ENCODE results near the gene ACTR10.

DNA sequence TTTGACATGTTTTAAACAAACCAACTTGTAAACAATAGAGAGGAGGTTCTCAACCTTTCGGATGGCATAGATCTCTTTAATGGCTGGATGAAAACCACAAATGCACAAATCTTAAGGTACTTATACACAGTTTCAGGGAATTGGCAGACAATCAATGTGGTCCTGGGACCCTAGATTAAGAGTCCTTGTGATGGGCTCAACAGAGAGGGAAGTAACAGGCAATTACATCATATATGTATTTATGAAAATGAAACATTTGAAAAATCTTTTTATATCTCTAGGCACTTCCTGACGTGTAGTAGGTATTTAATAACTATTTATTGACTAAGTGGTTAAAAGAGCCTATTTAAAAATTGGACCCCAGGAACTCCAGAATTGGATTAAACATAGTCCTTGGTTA is 897 bp downstream of the ACTR10 start:
- TF ChIP-seq EZH2 (IDR thresholded peaks at IDR 0.05) (no peak), RAD21 (IDR thresholded peaks at IDR 0.05; ENCODE audit: low read depth) (no peak), POLR2AphosphoS5 (IDR thresholded peaks at IDR 0.05; ENCODE audit: low read depth, low read length) (no peak), CEBPB (IDR thresholded peaks at IDR 0.05; ENCODE audit: low read depth) (no peak), JUND (IDR thresholded peaks at IDR 0.05) (no peak), EZH2phosphoT487 (IDR thresholded peaks at IDR 0.05; ENCODE audit: borderline replicate concordance) (no peak), ZNF274 (IDR thresholded peaks at IDR 0.05; ENCODE audit: low read depth, low read length) (no peak), ZFX (IDR thresholded peaks at IDR 0.05) (no peak), SP1 (IDR thresholded peaks at IDR 0.05; ENCODE audit: low read depth) (no peak), SIN3A (IDR thresholded peaks at IDR 0.05; ENCODE audit: low read depth) (no peak)
- TF ChIP-seq, protein P1, sequence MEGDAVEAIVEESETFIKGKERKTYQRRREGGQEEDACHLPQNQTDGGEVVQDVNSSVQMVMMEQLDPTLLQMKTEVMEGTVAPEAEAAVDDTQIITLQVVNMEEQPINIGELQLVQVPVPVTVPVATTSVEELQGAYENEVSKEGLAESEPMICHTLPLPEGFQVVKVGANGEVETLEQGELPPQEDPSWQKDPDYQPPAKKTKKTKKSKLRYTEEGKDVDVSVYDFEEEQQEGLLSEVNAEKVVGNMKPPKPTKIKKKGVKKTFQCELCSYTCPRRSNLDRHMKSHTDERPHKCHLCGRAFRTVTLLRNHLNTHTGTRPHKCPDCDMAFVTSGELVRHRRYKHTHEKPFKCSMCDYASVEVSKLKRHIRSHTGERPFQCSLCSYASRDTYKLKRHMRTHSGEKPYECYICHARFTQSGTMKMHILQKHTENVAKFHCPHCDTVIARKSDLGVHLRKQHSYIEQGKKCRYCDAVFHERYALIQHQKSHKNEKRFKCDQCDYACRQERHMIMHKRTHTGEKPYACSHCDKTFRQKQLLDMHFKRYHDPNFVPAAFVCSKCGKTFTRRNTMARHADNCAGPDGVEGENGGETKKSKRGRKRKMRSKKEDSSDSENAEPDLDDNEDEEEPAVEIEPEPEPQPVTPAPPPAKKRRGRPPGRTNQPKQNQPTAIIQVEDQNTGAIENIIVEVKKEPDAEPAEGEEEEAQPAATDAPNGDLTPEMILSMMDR (IDR thresholded peaks at IDR 0.05 in 2 of 3, conservative IDR thresholded peaks at IDR 0.05 in 1 of 3; ENCODE audit: borderline replicate concordance in 1 of 3, insufficient read depth in 1 of 3, low read depth in 2 of 3, low read length in 2 of 3) = no peak
- TF ChIP-seq, protein P2, sequence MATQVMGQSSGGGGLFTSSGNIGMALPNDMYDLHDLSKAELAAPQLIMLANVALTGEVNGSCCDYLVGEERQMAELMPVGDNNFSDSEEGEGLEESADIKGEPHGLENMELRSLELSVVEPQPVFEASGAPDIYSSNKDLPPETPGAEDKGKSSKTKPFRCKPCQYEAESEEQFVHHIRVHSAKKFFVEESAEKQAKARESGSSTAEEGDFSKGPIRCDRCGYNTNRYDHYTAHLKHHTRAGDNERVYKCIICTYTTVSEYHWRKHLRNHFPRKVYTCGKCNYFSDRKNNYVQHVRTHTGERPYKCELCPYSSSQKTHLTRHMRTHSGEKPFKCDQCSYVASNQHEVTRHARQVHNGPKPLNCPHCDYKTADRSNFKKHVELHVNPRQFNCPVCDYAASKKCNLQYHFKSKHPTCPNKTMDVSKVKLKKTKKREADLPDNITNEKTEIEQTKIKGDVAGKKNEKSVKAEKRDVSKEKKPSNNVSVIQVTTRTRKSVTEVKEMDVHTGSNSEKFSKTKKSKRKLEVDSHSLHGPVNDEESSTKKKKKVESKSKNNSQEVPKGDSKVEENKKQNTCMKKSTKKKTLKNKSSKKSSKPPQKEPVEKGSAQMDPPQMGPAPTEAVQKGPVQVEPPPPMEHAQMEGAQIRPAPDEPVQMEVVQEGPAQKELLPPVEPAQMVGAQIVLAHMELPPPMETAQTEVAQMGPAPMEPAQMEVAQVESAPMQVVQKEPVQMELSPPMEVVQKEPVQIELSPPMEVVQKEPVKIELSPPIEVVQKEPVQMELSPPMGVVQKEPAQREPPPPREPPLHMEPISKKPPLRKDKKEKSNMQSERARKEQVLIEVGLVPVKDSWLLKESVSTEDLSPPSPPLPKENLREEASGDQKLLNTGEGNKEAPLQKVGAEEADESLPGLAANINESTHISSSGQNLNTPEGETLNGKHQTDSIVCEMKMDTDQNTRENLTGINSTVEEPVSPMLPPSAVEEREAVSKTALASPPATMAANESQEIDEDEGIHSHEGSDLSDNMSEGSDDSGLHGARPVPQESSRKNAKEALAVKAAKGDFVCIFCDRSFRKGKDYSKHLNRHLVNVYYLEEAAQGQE (IDR thresholded peaks at IDR 0.05; ENCODE audit: low read depth) = no peak
